Skeletal muscle satellite cell (primary cell): ENCODE measurements around the gene KRT36.

ENCODE experiments used
- H3K27me3 ChIP-seq: 2 replicates; pipeline ENCODE4 v1.7.0; 2013; ENCODE audit warnings: low read length; ENCODE audit not compliant: control insufficient read depth, insufficient read depth
- H3K36me3 ChIP-seq: 2 replicates; pipeline ENCODE4 v1.7.0; 2013; ENCODE audit warnings: mild to moderate bottlenecking, control low read depth, low read length; ENCODE audit not compliant: insufficient read depth
- H3K4me1 ChIP-seq: 2 replicates; pipeline ENCODE4 v1.7.0; 2013; ENCODE audit warnings: low read length; ENCODE audit not compliant: control insufficient read depth, insufficient read depth
- H3K4me2 ChIP-seq: 2 replicates; pipeline ENCODE4 v1.7.0; 2013; ENCODE audit warnings: mild to moderate bottlenecking, low read length
- H3K4me3 ChIP-seq: 2 replicates; pipeline ENCODE4 v1.7.0; 2013; ENCODE audit warnings: low read length
- H3K9ac ChIP-seq: 2 replicates; pipeline ENCODE4 v1.7.0; 2013; ENCODE audit warnings: mild to moderate bottlenecking, low read depth, low read length, moderate library complexity
- H3K9me3 ChIP-seq: replicated peaks from 2 replicates; pipeline ENCODE4 v1.7.0; 2013; ENCODE audit warnings: mild to moderate bottlenecking, control low read depth, low read length

Gene KRT36

DNA sequence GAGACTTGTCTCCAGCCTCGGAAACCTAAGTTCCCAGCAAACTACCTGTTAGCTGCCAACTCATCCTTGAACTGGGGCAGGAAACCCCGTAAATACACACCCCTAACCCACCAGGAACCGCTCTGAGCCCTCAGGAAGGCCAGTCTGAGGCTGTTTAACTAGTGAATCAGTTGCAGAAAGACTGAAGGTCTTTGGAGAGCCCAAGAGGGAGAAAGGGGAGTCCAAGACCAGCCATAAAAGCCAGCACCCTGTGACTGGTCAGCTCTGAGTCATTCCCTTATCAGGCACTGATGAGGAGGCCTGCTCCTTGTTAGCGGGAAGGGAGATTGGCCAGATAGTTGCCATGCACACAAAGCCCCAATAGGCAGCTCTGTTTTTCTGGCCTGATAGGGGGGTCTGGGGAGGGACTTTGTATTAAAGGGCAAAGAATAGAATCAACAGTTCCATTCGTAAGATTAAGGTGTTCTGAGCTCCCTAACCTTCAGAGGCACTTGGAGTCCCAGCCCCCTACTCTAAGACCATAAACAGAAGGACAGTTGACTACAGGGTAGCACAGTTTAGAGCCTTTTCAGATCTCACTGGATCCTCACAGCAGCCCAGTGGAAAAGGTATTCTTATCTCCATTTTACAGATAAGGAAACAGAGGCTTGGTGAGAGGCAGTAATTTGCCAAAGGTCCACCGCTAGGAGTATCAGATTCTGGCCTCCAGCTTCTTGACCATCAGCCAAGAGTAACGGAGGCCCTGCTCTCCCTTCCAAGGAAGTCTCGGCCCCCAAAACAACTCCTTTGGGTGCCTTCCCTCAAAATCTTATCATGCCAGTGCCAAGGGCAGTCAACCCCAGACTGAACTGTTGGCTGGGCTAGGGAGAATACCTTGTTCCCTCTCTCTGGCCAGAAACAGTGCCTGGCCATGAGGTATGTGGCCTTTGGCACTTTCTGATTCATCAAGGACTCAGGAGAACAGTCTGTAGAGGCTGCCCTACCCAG lies 40.6 kb upstream of the KRT36 start:
- Histone ChIP-seq H3K36me3 (no peaks in the 10 kb centered on the region), H3K4me2 (peak overlapping the region; percentile 39), H3K4me3 (no peak overlapping the region), H3K27me3 (peaks cover 25% of the 10 kb centered on the region), H3K4me1 (peaks cover 28% of the 10 kb centered on the region), H3K9me3 (no peaks in the 10 kb centered on the region), H3K9ac (no peak overlapping the region)

DNA sequence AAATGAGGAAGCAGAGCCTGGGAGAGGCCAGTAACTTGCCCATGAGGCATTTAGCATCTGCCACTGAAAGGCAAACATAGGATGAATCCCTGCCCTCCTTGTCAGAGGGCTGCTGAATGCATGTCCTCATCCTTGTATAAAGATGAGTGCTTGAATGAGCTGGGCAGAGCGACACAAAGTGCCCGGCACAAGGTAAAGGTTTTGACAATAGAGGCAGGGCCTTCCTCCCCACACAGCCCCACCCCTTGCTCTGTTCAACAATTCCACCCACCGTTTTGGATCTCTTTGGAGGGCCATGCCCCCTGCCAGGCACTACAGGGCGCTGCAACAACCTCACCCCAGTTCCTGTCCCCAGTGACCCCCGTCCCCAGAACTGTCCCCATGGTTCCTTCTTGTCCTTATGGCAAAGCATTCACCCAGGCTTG lies 39.8 kb upstream of the KRT36 start:
- H3K9ac ChIP-seq, result no peak overlapping the region
- peaks cover 28% of the 10 kb centered on the region for H3K4me1 ChIP-seq
- H3K9me3 ChIP-seq, result no peaks in the 10 kb centered on the region
- H3K4me3 ChIP-seq, result no peak overlapping the region
- peaks cover 19% of the 10 kb centered on the region for H3K27me3 ChIP-seq
- H3K4me2 ChIP-seq, result peak overlapping the region; percentile 39
- H3K36me3 ChIP-seq, result no peaks in the 10 kb centered on the region

DNA sequence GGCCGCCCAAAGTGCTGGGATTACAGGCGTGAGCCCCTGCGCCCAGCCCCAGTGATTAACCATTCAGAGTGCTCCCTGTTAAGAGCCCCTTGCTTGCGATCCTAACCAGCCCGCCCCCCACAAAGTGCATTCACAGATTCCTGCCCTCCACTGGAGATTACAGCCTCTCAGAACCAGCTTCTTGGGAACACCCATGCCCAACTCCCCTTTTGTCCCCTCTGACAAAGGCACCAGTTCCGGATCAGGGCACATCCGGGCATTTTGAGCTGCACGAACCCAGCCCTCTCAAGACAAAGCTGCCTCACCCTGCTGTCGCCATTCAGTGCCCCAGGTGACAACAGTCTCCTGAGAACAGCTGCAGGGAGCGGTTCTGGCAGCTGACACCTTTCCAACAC lies 39.2 kb upstream of the KRT36 start:
- no peak overlapping the region for H3K4me2 ChIP-seq
- no peaks in the 10 kb centered on the region for H3K36me3 ChIP-seq
- no peaks in the 10 kb centered on the region for H3K9me3 ChIP-seq
- peaks cover 19% of the 10 kb centered on the region for H3K27me3 ChIP-seq
- no peak overlapping the region for H3K4me3 ChIP-seq
- H3K4me1 ChIP-seq, result peaks cover 29% of the 10 kb centered on the region
- H3K9ac ChIP-seq, result no peak overlapping the region

GRCh38 chr17:41527063-41528023 lies 37.6 kb upstream of the KRT36 start:
- peak overlapping the region; percentile 19 for H3K9ac ChIP-seq
- H3K4me1 ChIP-seq, result peaks cover 43% of the 10 kb centered on the region
- peak overlapping the region; percentile 77 for H3K4me2 ChIP-seq
- no peaks in the 10 kb centered on the region for H3K36me3 ChIP-seq
- H3K9me3 ChIP-seq, result no peaks in the 10 kb centered on the region
- peak overlapping the region; percentile 58 for H3K4me3 ChIP-seq
- peaks cover 19% of the 10 kb centered on the region for H3K27me3 ChIP-seq

GRCh38 chr17:41524261-41524660 lies 34.6 kb upstream of the KRT36 start:
- Histone ChIP-seq H3K4me3 (no peak overlapping the region), H3K27me3 (peaks cover 19% of the 10 kb centered on the region), H3K9ac (no peak overlapping the region), H3K9me3 (no peaks in the 10 kb centered on the region), H3K4me2 (no peak overlapping the region), H3K36me3 (no peaks in the 10 kb centered on the region), H3K4me1 (peaks cover 43% of the 10 kb centered on the region)

GRCh38 chr17:41523787-41524186 lies 34.1 kb upstream of the KRT36 start:
- no peak overlapping the region for H3K4me3 ChIP-seq
- H3K9me3 ChIP-seq, result no peaks in the 10 kb centered on the region
- H3K36me3 ChIP-seq, result no peaks in the 10 kb centered on the region
- H3K9ac ChIP-seq, result no peak overlapping the region
- peaks cover 43% of the 10 kb centered on the region for H3K4me1 ChIP-seq
- H3K27me3 ChIP-seq, result peaks cover 19% of the 10 kb centered on the region
- no peak overlapping the region for H3K4me2 ChIP-seq

DNA sequence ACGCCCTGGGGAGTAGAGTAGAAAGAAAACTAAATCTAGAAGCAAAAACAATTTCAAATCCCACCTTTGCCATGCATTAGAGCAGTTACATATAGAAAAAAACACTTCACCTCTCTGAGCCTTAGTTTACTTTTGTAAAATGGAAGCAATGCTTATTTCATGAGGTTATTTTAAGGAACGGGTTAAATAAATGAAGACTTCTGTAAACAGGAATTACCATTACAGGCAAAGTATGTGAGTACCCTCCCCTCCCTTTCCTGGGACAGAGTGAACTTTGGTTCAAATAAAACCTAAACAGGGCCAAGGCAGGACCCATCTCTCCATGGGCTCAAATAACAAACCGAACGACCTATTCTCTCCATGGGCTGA lies 33.5 kb upstream of the KRT36 start:
- H3K27me3 ChIP-seq, result peaks cover 15% of the 10 kb centered on the region
- no peak overlapping the region for H3K4me2 ChIP-seq
- H3K36me3 ChIP-seq, result no peaks in the 10 kb centered on the region
- no peaks in the 10 kb centered on the region for H3K9me3 ChIP-seq
- H3K9ac ChIP-seq, result no peak overlapping the region
- H3K4me3 ChIP-seq, result no peak overlapping the region
- peaks cover 41% of the 10 kb centered on the region for H3K4me1 ChIP-seq

GRCh38 chr17:41522301-41523224 lies 32.9 kb upstream of the KRT36 start:
- Histone ChIP-seq H3K4me1 (peaks cover 35% of the 10 kb centered on the region), H3K9ac (no peak overlapping the region)

DNA sequence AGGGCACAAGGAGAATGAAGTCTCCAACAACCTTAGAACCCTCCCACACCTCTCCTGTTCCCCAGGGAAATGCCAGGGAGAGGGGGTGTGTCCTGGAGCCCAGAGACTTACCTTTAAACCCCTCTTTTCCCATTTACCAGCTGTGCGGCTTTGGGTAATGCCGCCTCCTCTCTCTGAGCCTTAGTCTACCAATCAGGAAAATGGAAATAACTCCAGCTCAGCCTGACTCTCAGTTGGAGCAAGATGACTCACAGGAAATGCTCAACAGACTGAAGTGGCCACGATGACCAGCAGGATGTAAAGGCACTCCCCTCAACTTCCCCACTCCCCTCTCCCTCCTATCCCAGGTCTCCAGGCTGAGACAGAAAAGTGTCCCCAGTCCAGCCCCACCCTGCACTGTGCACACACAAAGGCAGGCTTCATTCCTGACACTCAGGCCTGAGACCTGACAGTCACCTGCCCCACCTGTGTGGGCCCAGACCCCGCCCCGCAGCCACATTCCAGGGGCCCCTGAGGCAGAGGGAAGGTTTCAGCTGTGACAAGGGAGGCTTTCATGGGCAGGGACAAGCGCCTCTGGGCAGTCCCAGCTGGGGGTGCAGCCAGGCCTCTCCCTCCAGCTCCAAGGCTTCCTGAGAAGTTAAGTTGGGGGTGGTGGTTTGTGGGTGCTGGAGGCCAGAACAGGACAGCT lies 32.0 kb upstream of the KRT36 start:
- Histone ChIP-seq H3K27me3 (peaks cover under 1% of the 10 kb centered on the region), H3K9me3 (no peaks in the 10 kb centered on the region), H3K4me3 (no peak overlapping the region), H3K36me3 (no peaks in the 10 kb centered on the region), H3K4me2 (peak overlapping the region; percentile 25), H3K4me1 (peaks cover 32% of the 10 kb centered on the region), H3K9ac (peak overlapping the region; percentile 34)

More at GRCh38 chr17:41522301-41523224, 32.9 kb upstream of the KRT36 start:
- Histone ChIP-seq H3K9me3 (no peaks in the 10 kb centered on the region), H3K4me2 (no peak overlapping the region), H3K36me3 (no peaks in the 10 kb centered on the region), H3K4me3 (no peak overlapping the region), H3K27me3 (peaks cover 9% of the 10 kb centered on the region)

DNA sequence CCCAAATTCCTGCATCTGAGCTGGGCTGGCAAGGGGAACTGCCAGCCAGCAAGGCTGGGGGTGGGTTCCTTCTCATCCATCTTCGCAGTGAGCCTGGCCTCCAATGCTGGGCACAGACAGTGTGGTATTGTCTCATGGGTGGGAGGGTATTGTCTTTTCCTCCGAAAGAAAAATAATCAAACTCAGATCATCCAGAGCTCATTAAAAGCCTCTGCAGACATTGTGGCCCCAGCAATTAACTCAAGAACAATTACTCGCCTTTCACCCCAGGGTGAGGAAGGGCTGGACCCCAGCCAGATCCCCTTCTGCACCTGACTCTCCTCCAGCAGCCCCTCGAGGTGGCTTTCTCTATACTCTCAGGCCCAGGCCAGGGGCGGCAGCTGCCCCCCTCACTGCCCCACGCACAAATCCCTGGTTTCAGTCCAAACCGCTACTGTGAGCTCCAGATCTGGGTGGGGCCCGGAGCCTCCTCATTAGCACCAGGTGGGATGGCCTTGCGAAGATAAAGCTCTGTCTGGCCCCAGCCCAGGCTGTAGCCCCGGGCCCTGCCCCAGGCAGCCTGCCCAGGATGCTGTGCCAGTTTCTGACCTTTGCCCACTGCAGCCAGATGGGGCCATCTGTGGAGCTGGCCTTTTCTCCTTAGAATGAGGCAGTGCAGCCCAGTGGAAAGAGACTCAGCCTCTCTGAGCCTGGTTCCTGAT lies 31.3 kb upstream of the KRT36 start:
- H3K4me3 ChIP-seq, result no peak overlapping the region
- no peak overlapping the region for H3K9ac ChIP-seq
- peaks cover 32% of the 10 kb centered on the region for H3K4me1 ChIP-seq
- H3K36me3 ChIP-seq, result no peaks in the 10 kb centered on the region
- H3K4me2 ChIP-seq, result peak overlapping the region; percentile 25
- H3K27me3 ChIP-seq, result no peaks in the 10 kb centered on the region
- H3K9me3 ChIP-seq, result no peaks in the 10 kb centered on the region
